Measurements from ENCODE around the gene DIS3L2.

Gene DIS3L2

DNA sequence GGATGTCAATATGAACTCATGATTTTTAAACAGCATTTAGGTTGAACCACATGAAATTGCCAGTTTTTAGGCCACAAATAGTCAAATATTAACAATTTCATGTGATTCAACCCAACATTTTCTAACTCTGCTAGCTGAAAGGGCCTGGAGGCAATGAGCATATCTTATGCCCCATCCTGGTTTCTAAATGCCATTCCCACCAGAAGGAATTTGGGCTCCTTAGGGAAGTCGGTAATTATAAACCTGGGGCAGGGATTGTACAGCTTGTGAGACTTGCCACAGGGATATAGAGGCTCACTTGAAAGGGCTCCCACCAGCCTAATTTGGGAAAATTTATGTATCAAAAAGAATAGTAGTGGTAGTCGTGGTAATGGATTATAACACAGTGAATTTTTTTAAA, 238.7 kb downstream of the DIS3L2 start:
- DNase-seq: no peak

DNA sequence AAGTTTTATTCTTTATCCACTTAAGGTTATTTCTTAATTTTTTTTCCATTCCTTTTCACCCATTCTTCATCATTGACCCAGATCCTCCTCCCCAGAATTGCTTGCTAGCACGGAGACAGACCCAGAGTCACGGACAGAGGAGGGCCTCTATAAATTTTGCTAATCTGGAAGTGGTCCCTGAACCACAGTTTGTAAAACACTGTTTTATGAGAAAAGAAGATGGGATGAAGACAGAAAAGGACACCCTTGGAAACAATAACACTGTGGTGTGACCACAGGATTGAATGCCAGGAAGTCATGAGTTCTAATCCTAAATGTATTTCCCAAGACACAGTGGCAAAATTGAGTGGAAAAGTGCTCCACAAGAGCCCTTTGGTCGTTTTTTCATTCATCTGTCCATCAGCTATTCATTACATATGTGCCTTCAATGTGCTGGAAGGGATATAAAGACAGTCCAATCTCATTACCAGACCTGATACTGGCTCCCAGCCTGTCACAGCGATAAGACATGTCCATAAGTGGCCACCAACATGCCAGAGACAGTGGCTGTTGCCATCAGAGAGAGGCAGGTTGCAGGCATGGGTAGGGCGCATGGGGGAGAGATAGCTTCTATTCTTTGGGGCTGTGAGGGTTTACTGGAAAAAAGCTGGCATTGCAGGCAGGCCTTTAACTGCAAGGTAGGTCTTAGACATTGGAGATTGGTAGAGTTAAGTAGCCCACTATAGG, 241.8 kb downstream of the DIS3L2 start:
- no peak for DNase-seq

DNA sequence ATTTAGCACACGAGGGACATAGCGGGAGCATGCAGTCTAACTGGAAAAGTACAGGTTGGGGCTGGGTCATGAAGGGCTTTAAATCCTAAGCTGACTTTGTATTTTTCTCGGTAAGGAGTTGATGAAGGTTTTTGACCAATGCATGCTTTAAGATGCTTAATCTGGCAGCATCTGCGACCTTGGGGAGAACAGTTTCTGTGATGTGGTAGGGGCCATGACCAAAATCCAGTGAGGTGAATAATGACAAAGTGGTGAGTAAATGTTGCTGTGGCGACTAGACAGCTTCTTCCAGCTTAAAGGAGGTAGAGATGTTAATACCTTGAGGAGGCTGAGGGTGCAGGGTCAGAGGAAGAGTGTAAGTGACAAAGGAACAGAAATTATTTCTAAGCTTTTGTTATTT, 242.4 kb downstream of the DIS3L2 start:
- no peak for DNase-seq

DNA sequence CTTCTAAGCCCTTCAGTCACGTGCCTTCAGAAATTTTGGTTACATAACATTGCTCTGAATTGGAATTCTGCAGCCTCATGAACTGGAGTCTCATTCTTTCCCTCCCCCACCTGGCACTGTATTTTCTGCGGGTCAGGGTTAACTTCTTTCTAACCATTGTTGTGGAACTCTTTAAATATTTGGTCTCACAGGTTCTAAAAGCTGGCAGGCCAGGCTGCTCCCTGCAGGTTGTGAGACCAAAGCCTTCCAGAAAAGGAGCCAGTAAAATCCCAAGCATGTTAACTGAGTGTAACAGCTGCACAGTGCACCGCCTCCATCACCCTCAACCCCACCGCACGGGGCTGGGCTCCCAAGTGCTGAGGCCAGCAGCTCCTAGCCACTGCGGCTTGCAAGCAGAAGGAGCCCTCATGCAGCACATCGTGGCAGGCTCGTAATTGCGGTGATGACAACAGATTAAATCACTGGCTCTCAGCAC, 243.0 kb downstream of the DIS3L2 start:
- no peak for DNase-seq

DNA sequence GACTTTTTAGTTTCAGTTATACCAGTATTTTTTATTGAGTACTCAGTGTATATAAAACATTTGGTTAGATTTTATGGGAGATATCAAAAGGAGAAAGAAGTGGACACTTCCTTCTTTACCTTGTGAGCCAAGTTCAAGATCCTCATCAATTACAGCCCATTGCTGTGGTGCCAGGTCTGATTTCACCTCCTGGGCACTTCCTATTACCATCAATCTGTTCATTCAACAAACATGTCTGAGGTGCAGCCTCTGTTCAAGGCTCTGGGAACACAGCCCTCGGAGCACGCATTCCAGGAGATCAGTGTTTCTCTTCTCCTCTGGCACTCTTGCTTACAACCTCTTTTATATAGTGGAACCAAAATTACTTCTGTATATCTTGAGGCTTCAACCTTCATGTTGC, 245.7 kb downstream of the DIS3L2 start:
- DNase-seq: no peak

DNA sequence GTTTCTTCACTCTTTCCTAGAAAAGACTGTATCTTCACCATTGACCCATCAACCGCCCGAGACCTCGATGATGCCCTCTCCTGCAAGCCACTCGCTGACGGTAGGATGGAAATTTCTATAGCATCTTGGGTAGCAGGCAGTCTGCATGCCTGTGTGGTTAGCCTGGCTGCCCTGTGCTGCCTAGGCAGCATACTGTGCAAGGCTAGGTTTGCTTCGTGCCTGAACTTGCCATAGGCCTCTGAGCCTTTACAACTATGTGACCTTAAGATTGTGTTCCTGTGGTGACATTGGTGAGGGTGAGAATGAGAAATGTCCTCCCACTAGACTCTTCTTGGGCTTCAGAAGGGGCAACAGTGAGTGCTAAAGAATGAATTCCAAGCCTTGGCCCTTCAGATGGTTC, 248.8 kb downstream of the DIS3L2 start:
- no peak for DNase-seq

DNA sequence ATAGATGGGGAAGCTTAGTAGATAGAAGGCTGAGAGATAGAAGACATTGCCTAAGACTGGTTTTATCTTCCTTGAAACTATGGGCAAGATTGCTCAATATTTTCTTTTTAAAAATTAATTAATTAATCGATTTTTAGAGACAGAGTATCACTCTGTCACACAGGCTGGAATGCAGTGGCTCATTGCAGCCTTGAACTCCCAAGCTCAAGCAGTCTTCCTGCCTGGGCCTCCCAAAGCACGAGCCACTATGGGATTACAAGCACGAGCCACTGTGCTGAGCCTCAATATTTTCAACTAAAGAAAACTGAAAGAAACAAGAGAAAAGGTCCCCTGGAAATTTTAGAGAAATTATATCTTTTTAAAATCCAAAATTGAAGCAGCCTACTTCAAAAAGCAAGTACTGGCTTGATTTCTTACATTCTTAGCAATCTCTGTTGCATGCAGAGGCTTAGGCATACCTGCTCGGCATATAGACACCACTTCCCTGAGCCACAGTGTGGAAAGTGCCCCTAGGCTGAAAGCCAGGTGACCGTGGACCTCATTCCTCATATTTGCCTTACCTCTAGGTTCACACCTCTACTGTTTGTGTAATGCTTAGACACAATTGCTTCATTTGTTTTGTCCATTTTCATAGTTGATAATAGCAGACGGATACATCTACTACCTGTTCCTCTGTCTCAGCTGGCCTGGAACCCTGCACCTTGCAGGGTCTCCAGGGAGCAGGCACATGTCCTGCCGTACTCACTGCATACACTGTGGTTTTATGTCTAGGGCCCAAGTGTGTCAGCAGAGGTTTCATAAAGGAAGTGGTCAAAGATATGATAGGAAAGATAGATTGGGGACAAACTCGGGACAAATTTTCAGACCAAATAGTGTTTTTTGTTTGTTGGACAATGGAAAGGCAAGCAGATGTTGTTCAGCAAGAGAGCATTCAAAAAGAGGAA, 250.5 kb downstream of the DIS3L2 start:
- peak; percentile 44 for DNase-seq

DNA sequence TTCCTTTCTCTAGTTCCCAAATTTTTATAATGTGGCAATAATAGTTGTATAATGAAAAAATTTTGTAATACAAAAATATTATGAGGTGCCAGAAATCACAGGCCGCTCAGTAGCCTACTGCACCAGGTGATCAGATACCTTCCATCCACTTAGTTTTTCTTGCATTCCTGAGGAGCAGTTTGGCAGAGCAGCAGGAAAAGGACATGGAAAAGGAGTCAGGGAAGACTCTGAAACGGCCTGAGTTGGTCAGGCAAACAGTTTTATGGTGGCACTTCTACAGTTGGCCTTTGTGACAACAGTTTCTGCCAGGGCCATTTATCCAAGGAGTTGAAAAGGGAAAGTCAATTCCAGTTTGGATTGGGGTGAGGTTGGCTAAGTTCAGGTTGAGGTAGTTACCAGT, 251.7 kb downstream of the DIS3L2 start:
- DNase-seq: no peak

DNA sequence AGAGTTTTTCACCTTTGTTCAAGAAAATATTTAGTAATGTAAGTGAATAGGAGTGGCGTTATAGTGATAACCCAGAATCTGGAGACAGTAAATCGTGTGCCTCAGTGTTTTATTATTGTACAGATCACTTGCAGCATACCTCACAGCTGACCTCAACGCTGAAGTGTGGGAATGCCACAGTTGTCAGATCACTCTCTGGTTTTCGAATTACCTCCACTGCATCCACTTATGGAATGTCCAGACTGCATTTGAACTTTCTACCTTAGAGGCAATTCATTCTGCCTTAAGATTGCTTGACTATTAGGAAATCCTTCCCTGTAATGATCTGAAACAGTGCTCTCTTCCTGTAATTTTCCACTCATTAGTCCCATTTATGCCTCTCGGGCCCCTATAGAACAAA, 252.5 kb downstream of the DIS3L2 start:
- no peak for DNase-seq

DNA sequence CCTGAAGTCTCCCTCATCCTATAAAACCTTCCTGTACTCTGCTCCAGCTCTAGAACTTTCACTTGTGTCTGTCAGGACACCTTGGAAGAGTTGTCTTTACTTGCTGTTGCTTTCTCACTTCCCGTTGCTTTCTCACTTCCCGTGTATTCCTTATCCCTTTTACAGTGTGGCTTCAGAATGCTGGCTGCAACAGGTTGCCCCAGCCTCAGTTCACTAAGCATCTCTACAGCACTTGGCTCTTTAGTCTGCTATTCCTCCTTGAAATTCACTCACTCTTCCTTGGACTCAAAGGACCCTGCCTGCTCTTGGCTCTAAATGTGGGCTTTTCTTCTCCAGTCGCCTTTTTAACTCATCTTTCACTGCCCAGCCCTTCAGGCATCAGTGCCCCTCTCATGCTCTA, 254.5 kb downstream of the DIS3L2 start:
- DNase-seq: no peak

DNA sequence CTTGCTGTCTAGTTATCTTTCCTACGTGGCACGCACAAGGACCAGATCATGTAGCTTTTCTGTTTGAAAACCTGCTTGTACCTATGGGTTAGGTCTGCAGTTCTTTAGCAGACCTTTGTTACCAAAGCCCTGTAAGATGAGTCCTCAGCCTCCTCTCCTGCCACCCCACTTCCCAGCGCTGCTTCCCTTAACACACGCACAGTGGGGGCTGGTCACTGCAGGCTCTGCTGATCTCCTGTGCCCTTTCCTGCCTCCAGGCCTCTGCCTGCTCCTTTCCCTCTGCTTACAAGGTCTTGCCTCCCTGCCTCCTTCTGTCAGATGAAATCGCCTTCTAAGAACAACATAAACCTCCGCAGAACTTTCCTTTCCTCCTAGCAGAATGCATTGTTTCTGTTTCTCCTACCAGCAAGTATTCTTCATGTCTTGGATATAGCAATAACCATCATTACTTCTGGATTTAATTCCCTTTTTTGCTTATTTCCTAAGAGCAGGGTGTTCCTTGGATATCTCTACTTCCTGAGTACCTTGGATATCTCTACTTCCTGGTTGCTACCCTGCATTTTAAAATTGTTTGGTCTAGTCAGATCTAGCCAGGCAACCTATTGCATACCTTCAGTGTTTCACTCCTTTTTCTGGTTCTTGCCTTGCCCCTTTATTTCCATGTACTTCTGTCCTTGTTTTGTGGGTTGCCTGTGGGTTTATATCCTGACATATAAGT, 257.4 kb downstream of the DIS3L2 start:
- no peak for DNase-seq

DNA sequence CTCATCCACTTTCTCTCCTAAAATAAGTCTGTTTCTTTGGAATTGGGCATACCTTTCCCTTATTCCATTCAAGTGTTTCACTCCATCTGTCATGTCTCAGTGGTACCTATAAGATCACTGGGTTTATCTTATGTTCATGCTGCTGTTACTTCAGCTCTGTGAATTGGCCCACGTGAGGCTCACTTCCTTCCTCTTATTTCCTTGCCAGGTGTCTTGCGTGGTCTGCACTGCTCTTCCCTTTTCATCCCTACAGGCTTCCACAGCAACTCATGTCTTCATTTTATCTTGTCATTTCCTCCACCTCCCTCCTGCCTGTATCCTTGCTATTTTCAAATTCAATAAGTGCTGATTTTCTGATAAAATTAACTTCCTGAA, 258.0 kb downstream of the DIS3L2 start:
- peak; percentile 2 for DNase-seq

DNA sequence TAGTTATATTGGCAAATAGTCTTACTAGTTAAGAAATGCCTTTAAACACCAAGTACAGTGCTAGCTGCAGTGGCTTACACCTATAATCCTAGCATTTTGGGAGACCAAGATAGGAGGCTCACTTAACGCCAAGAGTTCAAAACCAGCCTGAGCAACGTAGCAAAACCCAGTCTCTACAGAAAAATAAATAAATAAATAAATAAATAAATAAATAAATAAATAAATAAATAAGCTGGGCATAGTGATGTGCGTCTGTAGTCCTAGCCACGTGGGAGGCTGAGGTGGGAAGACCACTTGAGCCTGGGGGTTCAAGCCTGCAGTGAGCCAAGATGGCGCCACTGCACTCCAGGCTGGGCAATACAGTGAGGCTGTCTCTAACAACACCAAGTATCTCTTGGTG, 258.4 kb downstream of the DIS3L2 start:
- no peak for DNase-seq

DNA sequence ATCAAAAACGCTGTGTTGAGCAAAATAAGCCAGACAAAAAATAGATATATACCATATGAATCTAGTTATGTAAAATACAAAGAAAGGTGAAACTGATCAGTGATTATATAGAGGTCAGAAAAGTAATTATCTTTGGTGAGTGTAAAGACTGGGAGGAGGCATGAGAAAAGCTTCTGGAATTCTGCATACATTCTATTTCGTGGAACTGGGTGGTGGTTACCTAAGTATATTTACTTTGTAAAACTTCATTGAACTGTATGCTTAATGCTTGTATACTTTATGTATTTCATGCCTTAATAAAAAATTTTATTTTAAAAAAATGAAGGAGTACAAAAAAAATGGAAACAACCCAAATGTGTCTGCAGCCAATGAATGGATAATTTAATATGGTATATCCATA, 263.9 kb downstream of the DIS3L2 start:
- DNase-seq: no peak

DNA sequence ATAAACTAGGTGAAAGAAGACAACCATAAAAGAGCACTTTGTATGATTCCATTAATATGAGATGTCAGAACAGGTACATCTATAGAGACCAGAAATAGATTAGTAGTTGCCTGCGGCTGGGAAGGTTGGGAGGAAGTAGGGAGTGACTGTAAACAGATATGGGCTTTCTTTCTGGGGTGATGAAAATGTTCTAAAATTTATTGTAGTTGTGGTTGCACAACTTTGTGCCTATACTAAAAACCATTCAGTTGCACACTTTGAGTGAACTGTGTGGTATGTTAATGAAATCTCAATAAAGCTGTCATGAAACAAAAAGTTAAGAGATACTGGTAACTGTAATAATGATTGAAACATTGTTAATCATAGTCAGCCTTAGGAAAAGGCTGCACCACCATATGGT, 264.4 kb downstream of the DIS3L2 start:
- no peak for DNase-seq

DNA sequence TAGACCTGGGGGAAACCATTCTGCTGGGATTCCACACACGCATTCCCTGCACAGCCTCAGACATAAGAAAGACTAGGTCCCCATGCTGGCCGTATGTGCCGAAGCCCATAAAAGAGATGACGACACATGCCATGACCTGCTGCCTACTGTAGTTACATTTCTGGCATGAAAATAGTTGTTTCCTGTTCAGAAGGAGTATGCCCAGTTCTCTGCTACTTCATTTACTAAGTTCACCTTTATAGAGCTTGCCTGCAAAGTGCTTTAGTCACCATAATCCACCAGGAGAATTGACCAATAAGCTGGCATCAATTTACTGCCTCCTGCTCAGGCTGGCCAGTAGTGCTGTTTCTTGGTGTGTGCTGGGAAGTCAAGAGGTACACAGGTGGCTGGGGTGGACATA, 266.8 kb downstream of the DIS3L2 start:
- DNase-seq: no peak

DNA sequence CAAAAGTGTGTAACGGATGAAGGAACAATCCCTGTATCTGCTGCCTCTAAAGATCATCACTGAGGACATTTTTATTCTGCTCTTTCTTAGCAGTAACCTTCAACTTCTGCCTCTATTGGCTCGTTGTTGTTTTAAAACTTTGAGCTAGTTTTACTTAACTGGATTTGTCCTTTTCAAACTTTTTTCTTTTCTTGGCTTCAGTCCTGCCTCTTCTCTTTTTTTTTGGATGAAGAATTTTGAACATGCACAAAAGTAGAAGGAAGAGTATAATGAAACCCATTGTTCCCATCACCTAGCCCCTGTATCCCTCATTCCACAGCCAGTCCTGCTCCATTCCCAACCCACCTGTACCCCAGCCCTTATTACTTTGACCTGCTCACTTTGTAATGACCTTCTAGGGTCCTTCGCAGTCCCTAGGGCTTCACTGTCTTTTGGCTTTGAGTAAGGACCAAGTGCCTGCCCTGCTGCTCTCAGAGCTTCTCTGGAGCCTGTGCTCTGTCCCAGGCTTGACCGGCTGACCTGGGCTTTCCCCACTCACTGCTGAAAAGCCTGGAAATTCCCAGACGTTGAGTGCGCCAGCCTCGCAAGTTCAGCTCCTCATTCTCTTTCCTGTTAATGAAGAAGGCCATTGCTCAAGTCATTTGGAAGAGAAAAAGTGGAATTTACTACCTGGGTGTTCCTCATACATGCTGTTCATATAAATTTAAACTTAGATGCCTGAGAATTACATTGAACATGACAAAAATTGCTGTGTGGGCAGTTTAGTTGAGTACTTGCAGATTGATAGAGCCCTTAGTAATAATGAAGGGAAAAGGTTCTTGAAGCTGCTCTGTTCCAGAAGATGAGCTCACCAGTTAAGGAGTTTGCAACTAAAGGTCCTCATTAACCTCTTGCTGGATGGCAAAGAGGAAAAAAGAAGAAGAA, 267.7 kb downstream of the DIS3L2 start:
- no peak for DNase-seq

DNA sequence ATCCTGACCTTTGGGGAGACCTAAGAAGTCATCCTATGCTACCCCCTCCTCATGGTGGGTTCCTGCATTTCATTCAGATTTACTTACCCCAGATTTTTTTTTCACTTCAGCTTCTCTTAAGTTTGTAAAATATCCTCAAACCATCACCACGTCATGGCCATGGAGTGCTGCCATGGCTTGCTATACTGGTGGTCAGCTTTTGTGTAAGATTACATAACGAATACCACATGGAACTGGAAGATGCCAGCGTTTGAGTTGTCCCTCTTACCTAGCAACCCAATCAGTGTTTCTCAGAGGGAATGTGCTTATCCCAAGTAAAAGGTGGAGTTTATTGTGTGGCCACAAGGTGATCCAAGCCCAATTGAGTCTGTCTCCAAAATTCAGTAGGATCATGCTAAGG, 268.4 kb downstream of the DIS3L2 start:
- DNase-seq: no peak

DNA sequence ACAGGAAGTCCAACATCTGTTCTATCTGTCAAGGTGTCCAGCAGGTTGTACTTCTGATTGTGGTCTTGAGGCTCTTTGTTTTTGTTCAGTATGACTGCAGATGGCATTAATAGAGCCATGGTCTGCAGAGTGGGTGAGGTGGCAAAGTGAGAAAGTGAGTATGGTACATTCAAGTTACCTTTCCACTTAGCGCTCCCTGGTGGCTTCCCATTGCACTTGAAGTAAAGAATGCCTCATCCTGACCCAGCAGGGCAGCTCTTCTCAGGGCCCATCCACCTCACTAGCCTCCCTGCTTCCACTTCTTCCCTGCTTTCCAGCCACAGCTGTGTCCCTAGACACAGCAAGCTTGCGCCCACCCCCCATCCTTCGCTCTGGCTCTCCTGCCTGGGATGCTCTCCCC, 269.0 kb downstream of the DIS3L2 start:
- peak; percentile 31 for DNase-seq

DNA sequence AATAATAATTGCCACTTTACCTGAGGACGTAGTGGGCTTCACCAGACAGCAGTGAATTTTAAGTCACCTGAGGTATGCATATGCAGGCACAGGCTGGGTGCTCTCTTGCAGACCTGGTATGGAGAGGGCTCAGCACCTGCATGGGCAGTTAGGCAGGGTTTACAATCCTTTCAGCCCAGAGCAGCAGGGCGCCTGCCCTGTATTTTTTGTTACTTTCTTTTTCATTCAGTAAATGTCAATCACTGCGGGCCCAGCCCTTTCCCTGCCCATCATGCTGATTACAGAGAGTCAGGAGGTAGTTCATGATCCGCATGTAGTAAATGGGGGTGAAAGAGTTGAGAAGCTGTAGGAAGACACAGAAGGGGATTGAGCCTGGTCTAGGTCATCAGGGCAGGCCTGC, 270.0 kb downstream of the DIS3L2 start:
- no peak for DNase-seq

DNA sequence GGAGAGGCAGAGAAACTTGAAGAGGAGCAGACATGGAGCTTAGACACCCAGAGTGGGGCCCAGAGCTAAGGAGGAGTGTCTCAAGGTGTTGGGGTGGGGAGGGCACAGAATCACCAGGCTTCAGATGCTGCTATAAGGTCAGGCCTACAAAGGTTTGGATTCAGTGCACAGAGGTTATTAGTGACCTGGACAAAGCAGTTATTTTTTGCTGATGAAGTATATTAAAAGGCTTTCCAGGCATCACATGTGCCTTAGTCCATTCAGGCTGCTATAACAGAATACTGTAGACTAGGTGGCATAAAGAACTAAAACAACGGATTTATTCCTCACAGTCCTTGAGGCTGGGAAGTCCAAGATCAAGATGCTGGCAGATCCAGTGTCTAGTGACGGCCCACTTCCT, 271.4 kb downstream of the DIS3L2 start:
- no peak for DNase-seq

DNA sequence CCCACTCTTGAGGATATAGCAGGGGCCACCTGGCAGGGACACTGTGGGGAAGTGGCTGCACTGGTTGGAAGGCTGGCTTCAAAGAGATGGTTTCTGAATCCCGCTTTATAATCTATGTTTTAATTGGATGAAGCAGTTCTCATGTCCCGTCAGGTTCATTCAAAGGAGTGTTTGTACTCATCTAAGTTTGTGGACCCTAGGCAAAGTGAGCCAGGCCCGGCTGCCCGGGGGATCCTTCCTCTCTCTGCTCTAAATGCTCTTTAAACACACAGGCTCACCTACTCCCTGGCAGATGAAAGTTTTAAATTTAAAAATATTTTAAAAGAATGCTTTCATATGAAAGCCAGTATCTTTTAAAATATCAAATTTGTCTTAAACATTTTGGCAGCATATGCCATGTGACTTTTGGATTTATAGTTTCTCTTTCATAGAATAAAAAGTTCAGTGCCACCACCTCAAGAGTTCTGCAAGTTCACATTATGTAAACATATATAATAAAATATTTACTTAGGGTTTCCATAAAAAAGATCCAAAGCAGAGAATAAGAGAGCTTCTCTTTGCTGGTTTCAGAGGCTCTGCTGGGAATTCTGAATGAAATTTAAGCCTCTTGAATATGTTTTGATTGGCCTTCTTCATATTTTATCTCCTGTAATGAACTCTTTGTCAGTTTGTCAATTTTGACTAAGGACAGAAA, 273.6 kb downstream of the DIS3L2 start:
- no peak for DNase-seq
